Stimulated activated CD8-positive, alpha-beta memory T cell treated with anti-CD3 and anti-CD28 coated beads, Interleukin-15, amount 100 ng/mL, for 1 hour (primary cell): ENCODE results near the gene GCHFR.
A peak's percentile ranks its signal among the peaks of the same experiment; 100 is the strongest.

ENCODE experiments used
- DNase-seq: peaks from one replicate; pipeline ENCODE4 v3.0.0-alpha.2; 2020; ENCODE audit warnings: low read depth

Gene GCHFR

GRCh38 chr15:40763801-40764628 is at the start of gene GCHFR:
Gene GCHFR (plus strand): TSS chr15:40764068. CDS start chr15:40764181, 113 bp downstream.
- DNase-seq: peak; percentile 33

DNA sequence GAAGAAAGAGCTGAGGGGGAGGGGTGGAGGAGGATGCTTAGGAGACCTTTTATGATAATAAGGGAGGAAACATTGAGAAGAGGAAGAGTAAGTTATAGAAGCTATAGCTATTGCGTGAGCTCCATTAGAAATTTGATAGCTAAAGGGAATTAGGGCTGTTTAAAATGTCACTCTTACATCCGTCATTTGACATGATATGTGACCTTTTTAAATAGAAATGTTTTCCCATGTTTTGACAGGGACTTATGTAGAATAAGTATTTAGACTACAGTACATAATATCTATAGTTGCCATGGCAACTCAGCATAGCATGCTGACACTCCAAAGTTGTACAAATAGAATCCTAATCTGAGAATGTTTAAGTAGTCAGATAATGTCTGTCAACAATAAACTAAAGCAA is 49.7 kb upstream of the GCHFR start:
- DNase-seq: no peak

DNA sequence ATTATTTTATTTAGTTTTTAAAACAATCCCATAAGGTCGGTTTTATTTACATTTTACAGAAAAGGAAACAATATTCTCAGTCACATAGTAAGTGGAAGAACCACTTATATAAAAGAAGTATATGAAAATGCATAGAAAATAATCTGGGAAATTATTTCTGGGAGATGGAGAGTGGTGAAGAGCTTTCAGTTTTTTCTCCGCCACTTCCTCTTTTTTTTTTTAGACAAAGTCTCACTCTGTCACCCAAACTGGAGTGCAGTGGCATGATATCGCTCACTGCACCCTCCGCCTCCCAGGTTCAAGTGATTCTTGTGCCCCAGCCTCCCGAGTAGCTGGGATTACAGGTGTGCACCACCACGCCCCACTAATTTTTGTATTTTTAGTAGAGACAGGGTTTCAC is 47.7 kb upstream of the GCHFR start:
- no peak for DNase-seq

DNA sequence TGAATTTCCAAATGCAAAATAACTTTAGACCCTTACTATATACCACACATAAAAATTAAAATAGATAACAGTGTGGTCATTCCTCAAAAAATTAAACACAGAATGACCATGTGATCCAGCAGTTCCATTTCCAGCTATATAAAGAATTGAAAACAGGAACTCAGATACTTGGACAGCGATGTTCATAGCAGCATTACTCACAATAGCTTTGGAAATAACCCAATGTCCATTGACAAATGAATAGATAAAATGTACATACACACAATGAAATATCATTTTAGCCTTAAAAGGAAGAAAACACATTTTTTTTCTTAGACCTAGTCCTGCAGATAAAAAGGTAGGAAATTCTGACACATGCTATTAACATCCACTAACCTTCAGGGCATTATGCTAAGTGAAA is 42.2 kb upstream of the GCHFR start:
- DNase-seq: no peak

DNA sequence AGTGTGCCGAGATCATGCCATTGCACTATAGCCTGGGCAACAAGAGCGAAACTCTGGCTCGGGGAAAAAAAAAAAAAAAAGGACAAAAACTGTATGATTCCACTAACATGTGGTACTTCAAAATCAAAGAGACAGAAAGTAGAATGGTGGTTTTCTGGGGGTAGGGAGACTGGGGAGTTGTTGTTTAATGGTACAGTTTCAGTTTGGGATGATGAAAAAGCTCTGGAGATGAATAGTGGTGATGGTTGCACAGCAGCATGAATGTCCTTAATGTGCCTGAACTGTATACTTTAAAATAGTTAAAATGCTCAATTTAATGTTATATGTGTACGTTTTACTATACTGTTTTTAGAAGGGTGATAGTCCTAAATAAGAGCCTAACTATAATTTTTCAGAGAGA is 41.5 kb upstream of the GCHFR start:
- DNase-seq: no peak

DNA sequence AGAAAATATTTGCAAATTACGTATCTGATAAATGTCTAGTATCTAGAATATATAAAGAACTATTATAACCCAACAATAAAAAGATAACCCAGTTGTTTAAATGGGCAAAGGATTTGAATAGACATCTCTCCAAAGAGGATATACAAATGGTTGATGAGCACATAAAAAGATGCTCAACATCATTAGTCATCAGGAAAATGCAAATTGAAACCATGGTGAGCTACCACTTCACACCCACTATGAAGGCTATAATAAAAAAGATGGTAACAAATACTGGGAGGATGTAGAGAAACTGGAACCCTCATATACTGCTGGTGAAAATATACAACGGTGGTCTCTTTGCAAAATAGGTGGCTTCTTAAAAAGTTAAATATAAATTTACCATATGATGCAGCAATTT is 40.9 kb upstream of the GCHFR start:
- no peak for DNase-seq

DNA sequence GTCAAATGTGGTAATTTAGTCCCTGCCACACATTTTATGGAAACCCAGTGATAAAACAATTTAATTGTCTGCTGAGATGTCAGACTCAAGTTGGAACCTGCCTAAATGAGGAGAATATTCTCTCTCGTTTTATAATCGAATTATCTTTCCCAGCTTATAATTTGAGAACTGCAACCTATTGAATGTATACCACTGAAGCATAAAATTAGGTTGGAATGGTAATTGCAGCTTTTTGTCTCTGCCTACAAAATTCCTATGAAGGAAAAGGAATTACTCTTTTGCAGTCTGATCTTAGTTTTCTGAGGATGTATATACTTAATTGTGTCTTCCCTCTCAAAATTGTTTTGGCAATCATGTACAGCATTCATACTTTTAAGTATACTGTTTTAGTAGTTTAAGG is 39.9 kb upstream of the GCHFR start:
- DNase-seq: no peak

DNA sequence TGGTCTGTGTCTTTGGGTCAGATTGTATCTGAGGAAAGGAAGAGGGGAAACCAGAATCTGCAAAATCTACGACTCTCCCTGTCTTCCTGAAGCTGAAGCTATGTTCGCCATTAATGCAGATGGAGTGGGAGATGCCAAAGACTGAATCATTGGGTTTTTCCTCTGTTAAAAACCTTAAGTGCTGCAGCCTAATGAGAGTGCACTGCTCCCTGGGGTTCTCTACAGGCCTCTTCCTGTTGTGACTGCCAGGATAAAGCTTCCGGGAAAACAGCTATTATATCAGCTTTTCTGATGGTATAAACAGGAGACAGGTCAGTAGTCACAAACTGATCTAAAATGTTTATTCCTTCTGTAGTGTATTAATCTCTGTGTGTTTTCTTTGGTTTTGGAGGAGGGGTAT is 32.8 kb upstream of the GCHFR start:
- DNase-seq: no peak

DNA sequence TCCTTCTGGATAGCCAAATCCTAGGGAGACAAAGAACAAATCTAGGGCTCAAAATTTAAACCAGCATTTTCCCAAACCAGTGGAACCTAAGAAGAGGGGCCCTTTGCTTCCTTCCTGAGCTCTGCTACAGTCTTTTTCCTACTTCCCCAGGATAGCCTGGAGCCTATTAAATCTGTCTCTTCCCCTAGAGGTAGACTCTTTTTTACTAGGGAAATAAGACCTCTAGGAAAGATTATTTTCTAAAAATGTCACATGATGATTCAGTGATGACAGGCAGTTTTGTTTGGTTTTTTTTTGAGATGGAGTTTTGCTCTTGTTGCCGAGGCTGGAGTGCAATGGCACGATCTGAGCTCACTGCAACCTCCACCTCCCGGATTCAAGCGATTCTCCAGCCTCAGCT is 27.3 kb upstream of the GCHFR start:
- DNase-seq: no peak

- DNase-seq: no peak
Measured at GRCh38 chr15:40737048-40737447, 26.8 kb upstream of the GCHFR start.

DNA sequence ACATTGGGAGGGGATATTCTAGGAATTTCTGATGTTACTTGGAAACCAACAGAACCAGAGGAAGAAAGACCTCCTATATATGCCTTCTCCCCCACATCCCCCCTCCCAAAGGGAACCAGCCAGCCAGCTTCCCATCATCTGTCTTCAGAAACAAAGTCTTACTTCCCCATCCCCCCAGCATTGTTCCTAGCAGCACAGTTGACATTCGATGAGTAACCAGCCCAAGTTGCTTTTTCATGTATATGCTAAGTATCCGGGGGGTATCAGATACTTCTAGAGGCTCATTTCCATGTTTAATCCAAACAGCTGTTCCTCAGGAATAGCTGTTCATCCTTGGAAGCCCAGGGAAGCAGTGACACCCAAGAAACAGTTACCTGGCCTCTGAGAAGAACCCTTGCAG is 24.8 kb upstream of the GCHFR start:
- no peak for DNase-seq

DNA sequence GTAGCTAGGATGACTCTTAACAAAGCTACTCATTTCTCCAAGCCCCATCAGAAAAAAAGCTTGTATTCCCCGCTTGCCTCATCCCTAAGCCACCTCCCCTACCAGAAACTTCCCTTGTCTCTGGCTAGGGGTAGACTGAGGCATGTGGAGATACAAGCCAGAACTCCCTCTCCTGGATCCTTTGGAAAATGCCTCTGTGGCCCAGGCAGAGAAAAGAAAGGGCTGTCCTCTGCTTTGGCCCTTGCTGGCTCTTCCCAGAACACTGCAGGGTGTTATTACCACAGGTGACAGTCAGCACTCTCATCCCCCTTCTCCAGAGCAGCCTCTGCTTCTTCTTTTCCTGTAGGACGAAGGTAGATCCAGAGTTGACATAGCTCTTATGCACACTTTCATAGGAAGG is 24.0 kb upstream of the GCHFR start:
- no peak for DNase-seq

DNA sequence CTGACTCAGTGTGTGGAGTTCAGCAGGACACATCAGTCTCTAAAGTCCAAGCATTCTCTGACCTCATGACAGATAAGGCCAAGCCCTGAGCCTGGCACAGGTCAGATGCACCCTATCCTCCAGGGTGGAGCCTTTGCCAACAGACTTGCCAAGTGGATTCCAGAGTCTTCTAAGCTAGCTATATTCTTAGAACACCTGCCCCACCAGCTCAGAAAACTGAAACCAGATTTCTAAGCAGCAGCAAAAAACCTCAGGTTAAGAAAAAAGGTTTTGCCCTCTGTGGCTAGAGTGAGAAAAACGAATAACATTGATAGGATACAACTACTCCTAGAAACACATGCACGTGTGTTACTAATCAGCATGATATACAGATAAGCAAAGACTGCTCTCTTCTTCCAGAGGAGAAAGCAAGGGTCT is 20.4 kb upstream of the GCHFR start:
- no peak for DNase-seq

DNA sequence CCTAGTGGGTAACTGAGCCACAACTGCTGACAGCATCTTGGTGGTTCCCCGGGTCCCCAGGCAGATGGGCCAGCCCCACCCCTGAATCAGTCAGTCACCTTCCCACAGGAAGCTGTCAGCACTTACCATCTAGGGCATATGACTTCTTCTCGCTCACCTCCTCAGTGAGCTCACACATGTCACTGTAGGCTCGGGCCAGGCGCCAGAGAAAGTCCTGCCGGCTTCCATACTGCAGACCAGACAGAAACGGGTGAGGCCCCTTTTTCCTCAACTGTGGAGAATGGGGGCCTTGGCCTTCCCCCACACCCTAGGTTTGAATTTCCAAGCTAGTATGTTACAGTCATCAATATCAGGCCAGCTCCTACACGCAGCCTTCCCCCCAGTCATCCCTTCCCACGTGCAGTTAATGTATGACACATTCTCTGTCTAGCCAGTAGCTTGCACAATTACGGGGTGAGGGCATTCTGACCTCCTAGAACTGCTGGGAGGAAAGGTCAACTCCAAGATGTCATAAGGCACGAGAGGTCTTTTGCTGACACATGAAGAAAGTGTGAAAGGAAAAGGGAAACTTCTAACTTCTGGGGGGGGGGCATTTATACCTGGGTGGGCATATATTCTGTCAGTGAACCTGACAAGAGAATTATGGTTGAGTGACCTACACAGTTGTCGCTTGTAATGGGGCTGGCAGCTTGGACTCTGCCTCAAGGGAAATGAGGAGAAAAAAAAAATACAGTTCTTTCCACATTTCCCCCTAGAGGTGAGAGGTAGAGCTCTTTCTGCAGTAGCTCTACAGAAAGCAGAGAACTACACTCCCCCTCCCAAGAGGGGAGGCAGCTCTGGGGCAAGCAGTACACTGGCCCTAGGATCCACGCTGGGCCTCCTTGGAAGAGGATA is 19.7 kb upstream of the GCHFR start:
- DNase-seq: peak; percentile 30

DNA sequence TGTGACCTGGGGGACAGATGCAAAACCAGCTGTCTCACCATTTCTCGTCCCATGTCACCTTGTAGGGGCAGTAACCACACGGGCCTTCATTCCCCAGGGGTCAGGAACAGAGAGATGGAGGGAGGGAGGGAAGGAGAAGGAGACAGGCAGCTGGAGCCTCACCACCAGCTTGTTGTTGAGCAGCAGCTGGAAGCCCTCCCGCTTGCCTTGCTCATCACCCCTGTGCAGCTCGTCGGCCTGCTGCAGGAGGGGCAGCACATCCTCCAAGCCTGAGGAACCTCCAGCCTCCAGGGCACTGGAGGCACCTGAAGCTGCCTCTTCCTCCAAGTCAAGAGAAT is 19.1 kb upstream of the GCHFR start:
- DNase-seq: no peak

DNA sequence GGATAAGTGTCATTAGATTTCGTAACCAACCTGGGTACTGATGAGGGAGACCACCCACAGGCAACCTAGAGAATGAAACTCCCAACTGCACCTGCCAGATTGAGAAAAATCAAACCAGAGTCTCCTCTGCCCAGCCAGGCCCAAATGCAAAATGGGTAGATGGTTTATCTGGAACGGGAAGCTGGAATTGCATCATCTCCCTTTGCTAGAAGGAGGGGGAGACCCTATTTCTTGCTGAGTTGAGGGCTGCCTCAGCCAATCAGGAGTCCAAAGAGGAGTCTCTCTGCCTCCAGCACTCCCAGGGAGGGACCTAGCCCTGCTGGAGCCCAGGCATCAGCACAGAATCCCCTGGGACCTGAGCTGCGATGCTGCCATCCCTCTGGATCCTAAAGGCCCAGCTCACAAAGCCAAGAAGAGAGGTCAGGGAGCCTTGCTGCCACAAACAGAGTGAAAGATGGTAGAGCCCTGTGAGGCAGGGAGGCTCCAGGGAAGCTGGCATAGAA is 16.9 kb upstream of the GCHFR start:
- no peak for DNase-seq

- DNase-seq: no peak
Measured at GRCh38 chr15:40747685-40748631, 15.9 kb upstream of the GCHFR start.

DNA sequence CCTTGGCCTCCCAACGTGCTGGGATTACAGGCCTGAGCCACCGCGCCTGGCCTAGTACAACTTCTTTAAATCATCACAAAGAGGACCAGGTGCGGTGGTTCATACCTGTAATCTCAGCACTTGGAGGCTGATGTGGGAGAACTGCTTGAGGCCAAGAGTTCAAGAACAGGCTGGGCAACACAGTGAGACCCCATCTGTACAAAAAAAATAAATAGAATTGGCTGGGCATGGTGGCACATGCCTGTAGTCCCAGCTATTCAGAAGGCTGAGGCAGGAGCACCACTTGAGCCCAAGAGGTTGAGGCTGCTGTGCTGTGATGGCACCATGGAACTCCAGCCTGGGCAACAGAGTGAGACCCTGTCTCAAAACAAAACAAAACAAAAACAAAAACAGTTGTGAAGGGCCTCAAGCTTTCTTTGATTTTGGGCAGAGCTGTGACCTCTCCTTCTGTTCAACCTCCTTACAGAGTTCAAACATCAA is 14.7 kb upstream of the GCHFR start:
- no peak for DNase-seq

- DNase-seq: no peak
Measured at GRCh38 chr15:40750885-40751284, 13.0 kb upstream of the GCHFR start.

DNA sequence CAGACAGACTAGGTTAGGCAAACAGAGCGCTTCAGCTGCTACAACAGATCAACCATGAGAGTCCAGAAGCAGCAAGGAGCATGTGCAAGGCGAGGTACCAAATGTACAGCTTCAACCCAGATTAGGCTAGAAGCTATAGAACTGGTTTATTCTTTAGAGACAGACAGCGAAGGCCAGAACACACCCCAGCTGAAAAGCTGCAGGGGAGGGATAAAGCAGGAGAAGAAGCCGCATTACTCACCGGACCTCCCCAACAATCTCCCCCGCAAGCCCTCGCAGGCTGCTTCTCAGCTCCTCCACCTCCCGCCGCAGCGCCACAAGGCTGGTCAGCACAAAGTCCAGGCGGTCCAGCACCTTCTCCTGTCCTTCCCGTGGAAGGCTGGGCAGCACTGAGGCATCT is 12.1 kb upstream of the GCHFR start:
- DNase-seq: no peak

DNA sequence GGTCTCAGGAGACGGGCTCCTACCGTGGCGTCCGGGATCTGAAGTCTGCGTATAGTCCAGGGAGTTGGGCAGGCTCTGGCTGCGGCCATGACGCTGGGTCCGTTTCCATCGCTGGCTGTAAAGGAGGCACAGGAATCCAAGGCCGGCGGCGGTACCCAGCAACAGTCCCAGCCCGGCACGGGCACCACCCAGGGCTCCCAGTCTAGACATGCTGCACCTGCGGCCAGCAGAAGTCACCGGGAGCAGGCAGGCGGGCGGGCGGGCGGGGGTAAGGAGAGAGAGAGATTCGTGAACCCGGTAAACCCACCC is 9.3 kb upstream of the GCHFR start:
- DNase-seq: no peak
